NCI-H748 (cell line): ENCODE results near the gene IMMP2L.

Source experiments
- DNase-seq: peaks from one replicate; lab custom pipeline; 2025; ENCODE audit not compliant: unreplicated experiment; lab: John Stamatoyannopoulos, UW

IMMP2L gene

GRCh38 chr7:110853263-110853662, 709.0 kb downstream of the IMMP2L start:
- DNase-seq, result no peak

- no peak for DNase-seq
These were observed 709.9 kb downstream of the IMMP2L start for GRCh38 chr7:110852156-110852940.

GRCh38 chr7:110850224-110850623, 712.1 kb downstream of the IMMP2L start:
- no peak for DNase-seq

- no peak for DNase-seq
These were observed 719.5 kb downstream of the IMMP2L start for GRCh38 chr7:110842796-110843195.

GRCh38 chr7:110841840-110842545, 720.3 kb downstream of the IMMP2L start:
- no peak for DNase-seq

- DNase-seq, result peak; percentile 91
These were observed 722.4 kb downstream of the IMMP2L start for GRCh38 chr7:110839866-110840265.

GRCh38 chr7:110835849-110836248, 726.4 kb downstream of the IMMP2L start:
- DNase-seq, result peak; percentile 47

GRCh38 chr7:110835218-110835617, 727.1 kb downstream of the IMMP2L start:
- peak; percentile 98 for DNase-seq

- no peak for DNase-seq
These were observed 730.9 kb downstream of the IMMP2L start for GRCh38 chr7:110831419-110831818.

GRCh38 chr7:110830778-110831177, 731.5 kb downstream of the IMMP2L start:
- no peak for DNase-seq

- no peak for DNase-seq
These were observed 734.4 kb downstream of the IMMP2L start for GRCh38 chr7:110827936-110828335.

- DNase-seq, result no peak
These were observed 734.9 kb downstream of the IMMP2L start for GRCh38 chr7:110827287-110827855.

- DNase-seq, result no peak
These were observed 748.3 kb downstream of the IMMP2L start for GRCh38 chr7:110813986-110814385.

- DNase-seq, result no peak
These were observed 752.5 kb downstream of the IMMP2L start for GRCh38 chr7:110809832-110810231.

GRCh38 chr7:110808361-110808760, 753.9 kb downstream of the IMMP2L start:
- no peak for DNase-seq

- DNase-seq, result no peak
These were observed 757.8 kb downstream of the IMMP2L start for GRCh38 chr7:110804501-110804900.

- DNase-seq, result no peak
These were observed 758.6 kb downstream of the IMMP2L start for GRCh38 chr7:110803602-110804143.

GRCh38 chr7:110801502-110801901, 760.8 kb downstream of the IMMP2L start:
- no peak for DNase-seq

GRCh38 chr7:110800984-110801383, 761.3 kb downstream of the IMMP2L start:
- no peak for DNase-seq

GRCh38 chr7:110797656-110798055, 764.6 kb downstream of the IMMP2L start:
- DNase-seq, result no peak

- no peak for DNase-seq
These were observed 771.3 kb downstream of the IMMP2L start for GRCh38 chr7:110790992-110791391.
